Gastrocnemius medialis (tissue), 4 donors: ENCODE results near the gene MTF1. TPM values are rescaled to one million over a fixed set of nuclear protein-coding genes. Genes with fewer than 3 reads are reported as not detected.

Experiments
- ATAC-seq, 2 donors: fragments of 150-250 bp; one replicate each; pipeline ENCODE4 v1.9.1; 2016
- DNase-seq, 2 donors: peaks; one replicate each; pipeline ENCODE4 v3.0.0-alpha.2; 2019
- H3K27ac ChIP-seq, 4 donors: fragments of 200-600 bp; sonication (generic); 1 replicate in 1 of 4; 2 replicates in 3 of 4; pipeline ENCODE4 v1.5.1; 2016 to 2018; ENCODE audit warnings: mild to moderate bottlenecking in 2 of 4, moderate library complexity in 1 of 4
- H3K27me3 ChIP-seq, 3 donors: fragments of 200-600 bp; sonication (generic) in 2 of 3; 1 replicate in 1 of 3; 2 replicates in 2 of 3; pipeline versions ENCODE4 v1.5.1 to v1.6.0; 2016 to 2019; ENCODE audit warnings: mild to moderate bottlenecking in 1 of 3, moderate library complexity in 1 of 3
- H3K36me3 ChIP-seq, 2 donors: fragments of 200-600 bp; sonication (generic) in 1 of 2; one replicate each; pipeline ENCODE4 v1.5.1; 2017 to 2018
- H3K4me1 ChIP-seq, 2 donors: fragments of 200-600 bp; sonication (generic) in 1 of 2; one replicate each; pipeline ENCODE4 v1.5.1; 2016 to 2017; ENCODE audit warnings: mild to moderate bottlenecking in 2 of 2
- H3K4me3 ChIP-seq, 4 donors: fragments of 200-600 bp; sonication (generic) in 3 of 4; 1 replicate in 1 of 4; 2 replicates in 3 of 4; pipeline ENCODE4 v1.5.1; 2016 to 2019; ENCODE audit warnings: mild to moderate bottlenecking in 2 of 4
- H3K9me3 ChIP-seq, 3 donors: fragments of 200-600 bp; sonication (generic) in 2 of 3; 1 replicate in 1 of 3; 2 replicates in 2 of 3; pipeline ENCODE4 v1.5.1; 2016 to 2019
- POLR2A ChIP-seq, 2 donors: fragments of 450-650 bp; IDR thresholded peaks; one replicate each; pipeline ENCODE4 v1.6.1; 2017; ENCODE audit warnings: antibody characterized with exemption in 2 of 2, mild to moderate bottlenecking in 2 of 2, moderate library complexity in 2 of 2
- in situ Hi-C, 4 donors: fragments of 200-750 bp; cut with MboI; loops; one replicate each; pipeline versions ENCODE4 v1.15.0 to v1.8.0; 2017; ENCODE audit warnings: low sequenced_read_pairs in 4 of 4
- intact Hi-C: fragments of 100-400 bp; cut with DNase I; formaldehyde crosslinking; loops from one replicate; pipeline ENCODE4 v1.15.1; 2023; ENCODE audit warnings: low total_unique reads
- total RNA-seq, 4 donors: library from RNA; depleted of rRNA; stranded (reverse); fragments of >200 nt; gene quantifications; one replicate each; pipeline versions ENCODE4 v1.1.0 to v1.2.3, GENCODE V29; 2016
- TF ChIP-seq, protein P1 (sequence below), 5 experiments: fragments of 450-650 bp in 3 of 5; fragments of 200-600 bp in 2 of 5; sonication (generic) in 2 of 5; IDR thresholded peaks in 4 of 5; conservative IDR thresholded peaks in 1 of 5; 1 replicate in 4 of 5; 2 replicates in 1 of 5; pipeline ENCODE4 v1.5.1; 2016 to 2019; ENCODE audit warnings: antibody characterized with exemption in 5 of 5, mild to moderate bottlenecking in 3 of 5, moderate library complexity in 3 of 5

MTF1 gene
- total RNA-seq, 4 donors from 2014 or later: 4.0 to 9.4 (median 6.4) TPM

DNA sequence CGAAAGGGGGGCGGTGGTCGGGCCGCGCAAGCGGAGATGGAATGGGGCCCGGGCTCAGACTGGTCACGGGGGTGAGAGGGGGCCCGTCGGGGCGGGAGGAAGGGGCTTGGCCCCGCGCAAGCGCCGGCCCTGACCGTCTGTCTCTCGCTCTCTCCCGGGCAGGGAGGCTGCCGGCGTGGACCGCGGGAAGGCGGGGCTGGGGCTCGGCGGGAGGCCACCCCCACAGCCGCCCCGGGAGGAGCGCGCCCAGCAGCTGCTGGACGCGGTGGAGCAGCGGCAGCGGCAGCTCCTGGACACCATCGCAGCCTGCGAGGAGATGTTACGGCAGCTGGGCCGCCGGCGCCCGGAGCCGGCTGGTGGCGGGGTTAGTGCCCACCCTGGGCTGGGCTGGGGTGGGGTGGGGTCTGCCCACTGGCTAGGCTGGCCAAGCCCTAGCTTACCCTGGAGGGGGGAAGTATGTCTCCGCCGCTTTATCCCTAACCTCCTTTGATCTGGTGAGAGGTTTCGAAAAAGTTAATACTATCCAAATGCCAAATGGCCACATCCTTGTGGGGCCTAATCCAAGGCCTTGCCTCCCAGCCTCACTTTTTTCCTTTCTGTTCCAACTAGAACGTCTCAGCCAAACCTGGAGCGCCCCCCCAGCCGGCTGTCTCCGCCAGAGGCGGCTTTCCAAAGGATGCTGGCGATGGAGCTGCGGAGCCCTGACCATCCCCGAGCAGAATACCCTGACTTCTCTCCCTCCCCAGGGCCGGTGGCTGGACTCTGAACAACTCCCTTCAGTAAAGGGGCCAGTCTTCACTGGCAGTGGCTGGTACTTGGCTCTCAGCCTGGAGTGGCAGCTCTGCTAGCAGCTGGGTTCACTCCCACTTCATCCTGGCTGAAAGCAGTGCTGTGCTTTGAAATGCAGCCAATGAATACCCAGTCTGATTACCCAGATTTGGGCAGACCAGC lies 50.7 kb downstream of the MTF1 start:
- in situ Hi-C loops: loop anchor here in 2 of 4 donors (5.0 to 10.0 kb wide), 2 partner anchors 49 to 56 kb away; partner anchors contain the start of gene MTF1 (in 1 of the 2)
- peak overlapping the region; percentile 74 to 93 (median 87) for H3K4me3 ChIP-seq
- peaks cover 34 to 35% of the 10 kb centered on the region in 2 donors for H3K4me1 ChIP-seq
- DNase-seq: peak in 1 of 2 donors; percentile 53
- intact Hi-C loops: loop anchor here (1.0 to 2.0 kb wide), 4 partner anchors 51 to 1050 kb away; partner anchors contain the start of genes CDCA8, MTF1 and RRAGC
- peak overlapping the region; percentile 89 to 98 (median 96) for H3K27ac ChIP-seq
- ATAC-seq: peak; percentile 60 to 69
- no peaks in the 10 kb centered on the region for H3K9me3 ChIP-seq
- peaks cover 0 to 31% of the 10 kb centered on the region in 2 donors for H3K36me3 ChIP-seq
- H3K27me3 ChIP-seq: no peaks in the 10 kb centered on the region
- TF ChIP-seq POLR2A (IDR thresholded peaks at IDR 0.05): peak; percentile 17 to 33
- TF ChIP-seq, protein P1, sequence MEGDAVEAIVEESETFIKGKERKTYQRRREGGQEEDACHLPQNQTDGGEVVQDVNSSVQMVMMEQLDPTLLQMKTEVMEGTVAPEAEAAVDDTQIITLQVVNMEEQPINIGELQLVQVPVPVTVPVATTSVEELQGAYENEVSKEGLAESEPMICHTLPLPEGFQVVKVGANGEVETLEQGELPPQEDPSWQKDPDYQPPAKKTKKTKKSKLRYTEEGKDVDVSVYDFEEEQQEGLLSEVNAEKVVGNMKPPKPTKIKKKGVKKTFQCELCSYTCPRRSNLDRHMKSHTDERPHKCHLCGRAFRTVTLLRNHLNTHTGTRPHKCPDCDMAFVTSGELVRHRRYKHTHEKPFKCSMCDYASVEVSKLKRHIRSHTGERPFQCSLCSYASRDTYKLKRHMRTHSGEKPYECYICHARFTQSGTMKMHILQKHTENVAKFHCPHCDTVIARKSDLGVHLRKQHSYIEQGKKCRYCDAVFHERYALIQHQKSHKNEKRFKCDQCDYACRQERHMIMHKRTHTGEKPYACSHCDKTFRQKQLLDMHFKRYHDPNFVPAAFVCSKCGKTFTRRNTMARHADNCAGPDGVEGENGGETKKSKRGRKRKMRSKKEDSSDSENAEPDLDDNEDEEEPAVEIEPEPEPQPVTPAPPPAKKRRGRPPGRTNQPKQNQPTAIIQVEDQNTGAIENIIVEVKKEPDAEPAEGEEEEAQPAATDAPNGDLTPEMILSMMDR (IDR thresholded peaks at IDR 0.05 in 4 of 5, conservative IDR thresholded peaks at IDR 0.05 in 1 of 5): no peak

GRCh38 chr1:37807555-37808368 lies 51.6 kb downstream of the MTF1 start, which contains the start of the genes C1orf122 and YRDC:
C1orf122 (plus strand) TSS chr1:37807790; CDS start chr1:37808405, 615 bp downstream.
YRDC (minus strand) TSS chr1:37808208; CDS start chr1:37808180, 28 bp downstream.
- DNase-seq (peak; percentile 90 to 92), ATAC-seq (peak; percentile 85 to 94)
- intact Hi-C loops (loop anchor here (1.0 to 2.0 kb wide), 4 partner anchors 52 to 1051 kb away; partner anchors contain the start of genes CDCA8, MTF1 and RRAGC), in situ Hi-C loops (loop anchor here in 2 of 4 donors (5.0 to 10.0 kb wide), 2 partner anchors 50 to 57 kb away; partner anchors contain the start of gene MTF1 (in 1 of the 2))
- Histone ChIP-seq H3K27ac (peak within 1 kb of the TSS; percentile 89 to 98 (median 96)), H3K4me3 (peak within 1 kb of the TSS; percentile 74 to 93 (median 87)), H3K9me3 (no peaks in the 10 kb centered on the region), H3K4me1 (peaks cover 29 to 34% of the 10 kb centered on the region in 2 donors), H3K36me3 (peaks cover 0 to 40% of the 10 kb centered on the region in 2 donors), H3K27me3 (no peaks in the 10 kb centered on the region)
- TF ChIP-seq, protein P1 (IDR thresholded peaks at IDR 0.05 in 4 of 5, conservative IDR thresholded peaks at IDR 0.05 in 1 of 5): no peak
- peak; percentile 89 to 93 for TF ChIP-seq POLR2A (IDR thresholded peaks at IDR 0.05)

- peaks cover 29 to 34% of the 10 kb centered on the region in 2 donors for H3K4me1 ChIP-seq
- peak overlapping the region; percentile 74 to 93 (median 87) for H3K4me3 ChIP-seq
- intact Hi-C loops (no loop called here), in situ Hi-C loops (loop anchor here in 2 of 4 donors (5.0 to 10.0 kb wide), 2 partner anchors 50 to 58 kb away; partner anchors contain the start of gene MTF1 (in 1 of the 2))
- no peaks in the 10 kb centered on the region for H3K9me3 ChIP-seq
- H3K36me3 ChIP-seq: peaks cover 0 to 46% of the 10 kb centered on the region in 2 donors
- H3K27me3 ChIP-seq: no peaks in the 10 kb centered on the region
- TF ChIP-seq POLR2A (IDR thresholded peaks at IDR 0.05): no peak
- TF ChIP-seq, protein P1 (IDR thresholded peaks at IDR 0.05 in 4 of 5, conservative IDR thresholded peaks at IDR 0.05 in 1 of 5): no peak
- ATAC-seq (no peak), DNase-seq (no peak)
- peak overlapping the region; percentile 89 to 98 (median 96) for H3K27ac ChIP-seq
These were observed 52.2 kb downstream of the MTF1 start for GRCh38 chr1:37807220-37807554.

GRCh38 chr1:37802439-37802838 lies 57.0 kb downstream of the MTF1 start:
- intact Hi-C loops (no loop called here), in situ Hi-C loops (loop anchor here in 1 of 4 donors (10.0 kb wide), 1 partner anchor 62 kb away; no protein-coding TSS in a partner anchor)
- no peaks in the 10 kb centered on the region for H3K27me3 ChIP-seq
- H3K4me3 ChIP-seq: no peak overlapping the region
- no peak for DNase-seq
- TF ChIP-seq, protein P1 (IDR thresholded peaks at IDR 0.05 in 4 of 5, conservative IDR thresholded peaks at IDR 0.05 in 1 of 5): no peak
- no peak for TF ChIP-seq POLR2A (IDR thresholded peaks at IDR 0.05)
- peaks cover 10% of the 10 kb centered on the region in 2 donors for H3K4me1 ChIP-seq
- no peak overlapping the region for H3K27ac ChIP-seq
- H3K9me3 ChIP-seq: no peaks in the 10 kb centered on the region
- ATAC-seq: no peak
- H3K36me3 ChIP-seq: peaks cover 0 to 68% of the 10 kb centered on the region in 2 donors
